GM12872 (cell line): ENCODE results near the gene RFX2.

ENCODE experiments used
- TF ChIP-seq, protein P1 (sequence below): IDR thresholded peaks from 3 replicates; pipeline ENCODE4 v1.5.1; 2011; ENCODE audit warnings: low read depth, mild to moderate bottlenecking, low read length, moderate library complexity; ENCODE audit not compliant: insufficient read depth

The RFX2 gene

DNA sequence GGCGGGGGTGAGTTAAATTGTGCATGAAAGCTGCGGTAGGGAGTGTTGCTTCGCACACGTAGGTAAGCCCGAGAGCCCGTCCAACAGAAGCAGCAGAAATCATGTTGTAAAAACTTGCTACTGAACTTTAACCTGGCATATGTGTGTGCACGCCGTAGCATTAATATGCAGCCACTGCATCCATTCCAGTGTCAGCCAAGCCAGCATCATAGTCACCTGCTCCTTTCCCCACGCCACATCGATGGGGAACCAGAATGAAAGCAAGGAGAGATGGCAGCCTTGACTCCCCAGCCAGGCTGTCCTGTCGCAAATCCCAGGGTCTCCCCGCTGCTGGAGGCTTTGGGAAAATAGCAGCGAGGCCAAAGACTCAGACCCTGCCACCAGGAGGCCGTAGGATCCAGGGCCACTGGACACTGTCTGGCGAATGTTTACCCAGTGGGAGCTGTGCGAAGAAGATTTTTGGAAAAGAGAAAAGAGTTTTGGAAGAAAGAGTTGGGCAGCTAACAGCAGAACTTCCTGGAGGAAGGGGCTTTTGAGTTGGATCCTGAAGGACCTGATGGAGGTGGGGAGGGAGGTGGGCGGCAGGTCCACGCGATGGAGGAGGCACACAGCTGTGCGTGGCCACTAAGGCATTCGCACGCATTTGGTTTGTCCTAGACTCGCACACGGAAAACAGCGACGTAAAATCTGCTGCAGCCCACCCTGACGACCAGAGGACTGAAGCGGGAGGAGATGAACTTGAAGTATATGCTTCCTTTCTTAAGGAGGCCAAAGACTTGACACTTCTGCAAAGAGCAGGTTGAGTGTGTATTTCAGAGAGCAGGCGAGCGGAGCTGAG is 83.7 kb downstream of the RFX2 start:
- TF ChIP-seq, protein P1, sequence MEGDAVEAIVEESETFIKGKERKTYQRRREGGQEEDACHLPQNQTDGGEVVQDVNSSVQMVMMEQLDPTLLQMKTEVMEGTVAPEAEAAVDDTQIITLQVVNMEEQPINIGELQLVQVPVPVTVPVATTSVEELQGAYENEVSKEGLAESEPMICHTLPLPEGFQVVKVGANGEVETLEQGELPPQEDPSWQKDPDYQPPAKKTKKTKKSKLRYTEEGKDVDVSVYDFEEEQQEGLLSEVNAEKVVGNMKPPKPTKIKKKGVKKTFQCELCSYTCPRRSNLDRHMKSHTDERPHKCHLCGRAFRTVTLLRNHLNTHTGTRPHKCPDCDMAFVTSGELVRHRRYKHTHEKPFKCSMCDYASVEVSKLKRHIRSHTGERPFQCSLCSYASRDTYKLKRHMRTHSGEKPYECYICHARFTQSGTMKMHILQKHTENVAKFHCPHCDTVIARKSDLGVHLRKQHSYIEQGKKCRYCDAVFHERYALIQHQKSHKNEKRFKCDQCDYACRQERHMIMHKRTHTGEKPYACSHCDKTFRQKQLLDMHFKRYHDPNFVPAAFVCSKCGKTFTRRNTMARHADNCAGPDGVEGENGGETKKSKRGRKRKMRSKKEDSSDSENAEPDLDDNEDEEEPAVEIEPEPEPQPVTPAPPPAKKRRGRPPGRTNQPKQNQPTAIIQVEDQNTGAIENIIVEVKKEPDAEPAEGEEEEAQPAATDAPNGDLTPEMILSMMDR: no peak

DNA sequence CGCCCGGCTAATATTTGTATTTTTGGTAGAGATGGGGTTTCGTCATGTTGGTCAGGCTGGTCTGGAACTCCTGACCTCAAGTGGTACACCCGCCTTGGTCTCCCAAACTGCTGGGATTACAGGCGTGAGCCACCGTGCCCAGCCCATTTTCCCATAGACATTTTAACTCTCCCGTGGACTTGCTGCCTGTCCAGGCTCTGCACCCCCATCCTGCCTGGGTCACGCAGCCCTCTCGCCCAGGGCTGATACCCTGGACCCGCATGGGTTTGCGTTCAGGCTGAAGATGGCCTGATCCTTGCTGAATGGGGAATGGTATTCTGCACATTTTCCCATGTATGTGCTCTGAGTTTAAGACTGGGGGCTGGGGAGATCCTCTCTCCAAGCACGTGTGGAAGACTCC is 86.4 kb downstream of the RFX2 start:
- TF ChIP-seq, protein P1: no peak

DNA sequence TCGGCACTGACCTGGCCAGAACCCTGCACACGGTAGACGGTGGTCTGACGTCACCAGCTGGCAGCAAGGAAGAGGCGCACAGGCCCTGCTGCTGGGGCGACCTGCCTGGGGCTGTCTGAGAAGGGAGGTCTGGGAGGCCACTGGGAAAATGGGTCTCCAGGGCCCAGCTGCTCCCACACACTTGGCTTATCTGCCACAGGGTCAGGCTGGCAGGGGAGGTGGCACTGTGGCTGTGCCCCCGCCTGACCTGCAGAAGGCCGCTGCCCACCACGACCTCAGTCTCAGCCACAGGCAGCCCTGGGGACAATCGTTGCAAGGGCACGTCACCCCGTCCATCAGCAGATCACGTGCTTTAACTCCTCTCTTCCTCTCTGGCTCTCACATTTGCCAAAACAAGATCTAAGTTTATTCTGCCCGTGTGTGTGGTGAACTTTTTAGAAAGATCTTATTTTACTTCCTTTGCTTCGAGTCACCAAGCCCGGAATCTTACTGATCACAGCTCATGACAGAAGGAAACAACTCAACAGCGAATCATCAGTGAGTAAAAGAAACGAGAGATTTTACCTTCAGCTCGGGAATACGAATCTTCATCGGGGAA is 87.1 kb downstream of the RFX2 start:
- TF ChIP-seq, protein P1: no peak

DNA sequence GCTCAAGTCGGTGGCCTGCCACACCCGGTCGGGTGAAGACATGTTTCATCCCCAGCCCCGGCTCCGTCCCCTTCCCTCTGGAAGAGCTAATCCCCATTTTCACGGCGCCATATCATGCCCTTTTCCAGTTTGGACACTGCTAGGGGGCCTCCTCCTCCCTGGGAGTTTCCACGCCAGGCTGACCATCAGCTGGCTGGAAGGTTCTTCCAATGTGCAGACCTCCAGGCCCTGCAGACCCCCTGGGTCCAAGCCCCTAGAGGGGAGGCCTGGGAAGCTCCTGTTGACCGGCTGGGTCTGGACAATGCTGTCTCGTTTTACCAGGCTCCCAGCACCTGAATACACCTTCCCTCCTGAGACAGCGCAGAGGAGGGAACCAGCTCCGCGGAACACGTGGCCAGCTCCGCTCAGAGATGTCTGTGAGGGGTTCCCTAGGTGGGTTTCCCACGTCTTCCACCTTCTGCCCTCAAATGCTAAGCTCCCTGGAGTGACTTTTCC is 87.7 kb downstream of the RFX2 start:
- TF ChIP-seq, protein P1: no peak

DNA sequence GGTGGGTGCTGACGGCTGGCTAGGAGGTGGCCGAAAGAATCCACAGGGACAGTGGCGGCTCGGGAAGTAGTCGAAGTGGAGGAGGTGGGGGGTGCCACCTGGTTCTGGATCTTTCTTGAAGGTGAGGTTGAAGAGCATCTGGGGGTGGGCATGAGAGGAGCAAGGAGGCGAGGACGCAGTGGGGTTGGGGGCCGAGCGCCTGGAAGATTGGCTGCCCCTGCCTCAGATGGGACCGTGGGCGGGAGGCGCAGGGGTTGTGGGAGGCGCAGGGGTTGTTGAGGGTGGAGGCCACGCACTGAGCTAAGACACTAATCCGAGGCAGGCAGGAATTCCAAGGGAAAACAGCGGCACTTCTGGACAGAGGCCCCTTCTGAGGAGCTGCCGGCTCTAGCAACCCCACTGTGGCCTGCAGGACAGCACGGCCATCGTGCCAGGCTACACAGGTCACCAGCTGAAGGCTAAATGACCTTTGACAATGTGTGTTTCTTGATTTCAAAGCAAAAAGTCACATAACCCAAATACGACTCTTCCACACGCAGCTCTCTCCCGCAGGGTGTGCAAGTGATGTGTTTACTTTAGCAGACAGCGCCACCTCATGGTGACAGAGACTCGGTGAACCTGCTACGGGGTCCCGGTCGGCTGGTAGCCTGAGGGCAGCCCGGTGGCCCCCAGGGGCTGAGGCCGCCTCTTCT is 88.3 kb downstream of the RFX2 start:
- TF ChIP-seq, protein P1: peak; percentile 85

DNA sequence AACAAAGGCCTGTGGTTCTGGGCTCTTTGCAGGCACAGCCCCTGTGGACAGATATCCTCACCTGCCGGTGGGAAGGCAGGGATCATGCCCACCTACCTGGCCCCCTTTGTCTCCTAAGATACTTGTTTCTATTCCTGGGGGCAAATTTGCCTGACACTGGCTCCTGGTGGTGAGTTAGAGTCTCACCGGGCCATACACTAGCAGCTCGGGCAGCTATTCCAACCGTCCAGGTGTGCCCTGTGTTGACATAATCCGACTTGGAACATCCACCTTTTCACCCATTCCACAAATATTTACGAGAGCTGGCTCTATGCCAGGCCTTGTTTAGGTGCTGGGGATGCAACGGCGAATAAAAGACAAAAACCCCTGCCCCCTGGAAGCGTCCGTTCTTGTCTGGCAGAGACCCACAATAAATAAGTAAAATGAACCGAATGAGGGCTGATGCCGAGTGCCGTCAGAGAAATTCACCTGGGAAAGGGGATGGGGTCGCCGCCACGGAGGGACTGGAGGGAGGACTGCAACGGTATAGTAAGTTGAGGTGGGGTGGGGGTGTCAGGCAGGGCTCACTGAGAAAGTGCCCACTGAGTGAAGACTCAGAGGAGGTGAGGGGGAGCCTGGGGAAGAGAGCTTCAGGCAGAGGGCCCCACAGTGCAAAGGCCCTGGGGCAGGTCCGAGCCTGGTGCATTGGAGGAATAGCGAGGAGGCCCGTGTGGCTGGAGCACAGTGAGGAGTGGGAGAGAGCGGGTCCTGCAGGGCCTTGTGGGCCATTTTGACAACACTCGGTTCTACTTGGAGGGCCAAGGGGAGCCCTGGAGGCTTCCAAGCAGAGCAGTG is 89.1 kb downstream of the RFX2 start:
- TF ChIP-seq, protein P1: no peak
